Measurements from ENCODE around the gene FMN1.

FMN1 gene

DNA sequence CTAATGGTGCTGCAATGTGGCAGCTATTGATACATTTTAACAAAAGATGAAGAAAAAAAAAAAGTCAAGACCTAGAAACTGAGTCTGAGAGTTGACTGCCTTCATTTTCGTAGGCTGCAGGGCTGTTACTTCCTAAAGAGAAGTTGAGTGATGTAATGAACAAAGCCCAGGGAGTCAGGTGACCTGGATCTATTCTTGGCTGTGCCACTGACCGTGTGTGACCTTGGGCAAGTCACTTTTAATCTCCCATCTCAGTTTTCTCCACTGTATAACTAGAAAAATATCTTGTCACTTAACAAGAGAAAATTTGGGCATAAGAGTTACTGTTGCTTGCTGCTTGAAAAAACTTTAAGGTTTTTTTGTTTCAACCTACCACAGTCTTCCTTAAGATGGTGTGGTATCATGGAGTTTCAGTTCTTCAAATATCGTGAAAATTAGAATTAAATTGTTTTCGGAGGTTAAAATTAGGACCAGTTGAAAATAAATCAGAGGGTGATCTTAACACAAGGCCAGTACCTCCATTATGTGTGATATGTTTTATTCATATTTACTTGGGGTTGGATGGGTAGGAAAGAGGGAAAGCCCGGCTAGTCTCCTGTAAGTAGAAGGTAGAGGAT lies 5.8 kb downstream of the FMN1 start:
- peak overlapping the region in 1 of 11 experiments; percentile 13; a peak in 1 of 22 replicates for H3K9ac ChIP-seq
- no peaks in the 10 kb centered on the region for H3K36me3 ChIP-seq
- H3K9me3 ChIP-seq (replicated peaks in 1 of 11): no peaks in the 10 kb centered on the region
- peaks cover 16 to 35% (median 21%) of the 10 kb centered on the region in 10 experiments for H3K4me1 ChIP-seq
- no peaks in the 10 kb centered on the region for H4K20me1 ChIP-seq
- no peaks in the 10 kb centered on the region for H3K27me3 ChIP-seq
- no peak overlapping the region for H3K4me3 ChIP-seq
- TF ChIP-seq Cebpa-rat (IDR thresholded peaks at IDR 0.05): no peak
- peak overlapping the region in 2 of 11 experiments; percentile 16 to 52; a peak in 3 of 22 replicates for H3K27ac ChIP-seq
- H3K4me2 ChIP-seq: peak overlapping the region; percentile 24 to 74 (median 38); a peak in 19 of 22 replicates

DNA sequence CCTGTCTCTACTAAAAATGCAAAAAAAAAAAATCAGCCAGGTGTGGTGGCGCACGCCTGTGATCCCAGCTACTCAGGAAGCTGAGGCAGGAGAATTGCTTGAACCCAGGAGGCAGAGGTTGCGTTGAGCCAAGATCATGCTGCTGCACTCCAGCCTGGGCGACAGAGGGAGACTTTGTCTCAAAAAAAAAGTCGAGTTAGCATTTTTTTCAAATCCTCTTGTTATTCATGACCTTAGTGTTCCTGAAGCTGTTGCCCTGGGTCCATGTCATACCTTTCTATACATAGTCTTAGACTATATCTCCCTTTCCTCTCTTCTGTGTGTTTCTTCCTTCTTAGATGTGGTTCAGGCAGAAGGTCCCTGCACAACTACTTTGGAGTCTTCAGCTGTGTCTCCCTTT lies 6.4 kb downstream of the FMN1 start:
- Histone ChIP-seq H3K36me3 (no peaks in the 10 kb centered on the region), H3K27me3 (no peaks in the 10 kb centered on the region), H3K9ac (peak overlapping the region in 1 of 11 experiments; percentile 13; a peak in 1 of 22 replicates), H3K4me1 (peaks cover 16 to 39% (median 21%) of the 10 kb centered on the region in 10 experiments), H3K9me3 (replicated peaks in 1 of 11) (no peaks in the 10 kb centered on the region), H4K20me1 (no peaks in the 10 kb centered on the region), H3K27ac (no peak overlapping the region), H3K4me2 (peak overlapping the region; percentile 24 to 74 (median 38); a peak in 19 of 22 replicates), H3K4me3 (no peak overlapping the region)
- no peak for TF ChIP-seq Cebpa-rat (IDR thresholded peaks at IDR 0.05)

DNA sequence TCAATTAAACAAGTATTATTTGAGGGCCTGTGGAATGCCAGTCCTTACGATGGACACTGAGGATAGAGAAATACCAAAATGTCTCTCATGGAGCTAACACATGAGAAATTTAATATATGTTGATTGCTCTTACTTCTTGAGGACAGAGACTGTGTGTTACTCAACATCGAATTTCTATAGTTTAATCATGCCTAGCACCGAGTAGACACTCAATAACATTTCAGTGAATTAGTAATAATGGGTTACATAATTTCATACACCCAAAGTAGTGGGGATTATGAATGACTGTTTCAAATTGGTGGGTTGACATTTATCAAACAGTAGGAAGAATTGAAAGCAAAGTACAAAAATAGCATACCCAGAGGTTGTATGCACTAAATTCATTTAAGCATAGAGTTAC lies 11.2 kb downstream of the FMN1 start:
- no peaks in the 10 kb centered on the region for H4K20me1 ChIP-seq
- H3K4me1 ChIP-seq: peaks cover 9 to 36% (median 13%) of the 10 kb centered on the region in 10 experiments
- peak overlapping the region in 2 of 11 experiments; percentile 38 to 48; a peak in 2 of 22 replicates for H3K4me2 ChIP-seq
- no peaks in the 10 kb centered on the region for H3K27me3 ChIP-seq
- H3K4me3 ChIP-seq: no peak overlapping the region
- H3K27ac ChIP-seq: no peak overlapping the region
- no peak for TF ChIP-seq Cebpa-rat (IDR thresholded peaks at IDR 0.05)
- H3K9ac ChIP-seq: no peak overlapping the region
- no peaks in the 10 kb centered on the region for H3K36me3 ChIP-seq
- H3K9me3 ChIP-seq (replicated peaks in 1 of 11): no peaks in the 10 kb centered on the region

DNA sequence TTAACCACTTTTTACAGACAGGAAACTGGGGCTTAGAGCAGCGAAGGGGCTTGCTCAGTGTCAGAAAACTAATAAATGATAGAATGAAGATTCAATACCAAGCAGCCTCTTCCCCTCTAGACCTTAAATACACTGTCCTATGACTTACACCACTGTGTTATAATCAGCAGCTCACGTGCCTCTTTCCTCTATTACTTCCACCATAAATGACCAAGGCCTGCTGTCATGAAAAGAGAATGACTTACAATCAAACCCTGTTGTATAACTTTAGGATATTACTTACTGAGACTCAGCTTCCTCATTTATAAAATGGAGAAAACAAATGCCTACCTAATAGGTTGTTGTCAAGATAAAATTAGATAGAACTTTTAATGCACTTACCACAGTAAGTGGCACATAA lies 11.6 kb downstream of the FMN1 start:
- H4K20me1 ChIP-seq: no peaks in the 10 kb centered on the region
- no peaks in the 10 kb centered on the region for H3K9me3 ChIP-seq (replicated peaks in 1 of 11)
- H3K36me3 ChIP-seq: no peaks in the 10 kb centered on the region
- no peak for TF ChIP-seq Cebpa-rat (IDR thresholded peaks at IDR 0.05)
- H3K9ac ChIP-seq: no peak overlapping the region
- H3K27me3 ChIP-seq: no peaks in the 10 kb centered on the region
- peaks cover 6 to 31% (median 9%) of the 10 kb centered on the region in 10 experiments for H3K4me1 ChIP-seq
- H3K27ac ChIP-seq: no peak overlapping the region
- no peak overlapping the region for H3K4me3 ChIP-seq
- peak overlapping the region in 2 of 11 experiments; percentile 38 to 48; a peak in 4 of 22 replicates for H3K4me2 ChIP-seq

DNA sequence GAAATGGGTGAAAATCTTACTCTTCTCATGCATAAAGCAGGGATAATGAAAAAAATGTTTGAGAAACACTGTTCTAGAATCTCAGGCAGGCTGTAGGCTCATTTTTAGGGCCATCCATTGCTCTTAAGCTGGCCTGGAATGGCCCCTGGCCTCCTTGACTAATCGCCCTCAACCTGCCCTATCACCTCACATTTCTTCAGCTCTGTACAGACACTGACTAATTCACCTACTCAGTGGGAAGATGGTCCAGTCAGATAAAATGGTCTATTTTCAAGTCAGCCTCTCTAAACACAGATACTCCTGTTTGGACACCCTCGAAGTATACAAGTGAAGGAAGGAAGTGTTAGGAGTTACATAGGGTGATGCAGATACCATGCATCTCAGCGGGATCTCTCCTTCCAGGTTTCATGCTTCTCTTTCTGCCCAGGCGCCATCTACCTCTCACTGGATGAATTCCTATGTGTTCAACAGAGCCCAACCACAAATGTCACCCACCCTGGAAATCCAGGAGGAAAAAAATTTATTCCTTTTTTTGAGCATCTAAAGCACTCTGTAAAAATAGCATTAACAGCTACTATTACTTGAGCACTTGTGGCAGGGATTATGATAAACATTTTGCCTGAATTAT lies 12.1 kb downstream of the FMN1 start:
- Histone ChIP-seq H3K27me3 (no peaks in the 10 kb centered on the region), H3K4me2 (peak overlapping the region in 2 of 11 experiments; percentile 38 to 48; a peak in 4 of 22 replicates), H3K9ac (no peak overlapping the region), H3K4me3 (no peak overlapping the region), H3K9me3 (replicated peaks in 1 of 11) (no peaks in the 10 kb centered on the region), H3K27ac (no peak overlapping the region), H4K20me1 (no peaks in the 10 kb centered on the region), H3K4me1 (peaks cover 4 to 26% (median 7%) of the 10 kb centered on the region in 10 experiments; a peak in 19 of 20 replicates), H3K36me3 (no peaks in the 10 kb centered on the region)
- no peak for TF ChIP-seq Cebpa-rat (IDR thresholded peaks at IDR 0.05)

DNA sequence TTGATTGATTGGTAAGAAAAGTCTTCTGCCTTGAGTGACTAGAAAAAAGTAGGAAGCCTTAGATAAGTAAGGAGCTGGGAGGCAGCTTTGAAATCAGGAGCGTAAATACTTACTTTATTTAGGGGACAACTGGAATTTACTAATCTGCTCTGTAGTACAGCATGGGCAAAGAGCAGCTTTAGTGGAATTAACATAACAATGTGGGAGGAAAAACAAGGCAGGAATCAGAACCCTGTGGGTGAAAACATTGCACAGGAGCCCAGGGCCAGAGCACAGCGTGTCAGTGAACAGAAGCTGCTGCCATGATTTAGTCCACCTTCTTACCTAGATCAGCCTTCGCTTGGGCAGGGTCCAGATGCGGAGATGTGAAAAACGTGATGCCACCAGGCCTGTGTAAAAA lies 14.6 kb downstream of the FMN1 start:
- Histone ChIP-seq H3K9ac (no peak overlapping the region), H3K4me3 (no peak overlapping the region), H3K4me1 (peaks cover 0 to 16% (median 0%) of the 10 kb centered on the region in 10 experiments; a peak in 4 of 20 replicates), H3K9me3 (replicated peaks in 1 of 11) (no peaks in the 10 kb centered on the region), H3K4me2 (no peak overlapping the region), H4K20me1 (no peaks in the 10 kb centered on the region), H3K27me3 (no peaks in the 10 kb centered on the region), H3K36me3 (no peaks in the 10 kb centered on the region), H3K27ac (no peak overlapping the region)
- TF ChIP-seq Cebpa-rat (IDR thresholded peaks at IDR 0.05): no peak

DNA sequence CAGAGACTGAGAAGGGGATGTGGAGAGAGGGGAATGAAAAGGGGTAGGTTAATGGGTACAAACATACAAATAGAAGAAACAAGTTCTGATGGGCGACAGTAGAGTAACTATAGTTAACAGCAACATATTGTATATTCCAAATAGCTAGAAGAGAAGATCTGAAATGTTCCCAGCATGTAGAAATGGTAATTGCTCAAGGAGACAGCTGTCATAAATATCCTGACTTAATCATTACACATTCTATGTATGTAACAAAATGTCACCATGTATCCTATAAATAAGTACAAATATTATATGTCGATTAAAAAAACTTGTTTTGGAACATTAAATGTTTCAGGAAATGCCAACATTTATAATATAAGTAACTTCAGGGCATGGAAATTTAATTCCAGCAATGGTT lies 23.3 kb downstream of the FMN1 start:
- Histone ChIP-seq H3K9ac (no peak overlapping the region), H4K20me1 (no peaks in the 10 kb centered on the region), H3K4me1 (peaks cover 0 to 20% (median 0%) of the 10 kb centered on the region in 10 experiments; a peak in 3 of 20 replicates), H3K27me3 (no peaks in the 10 kb centered on the region), H3K4me3 (no peak overlapping the region), H3K9me3 (replicated peaks in 1 of 11) (peaks cover 0 to 8% (median 0%) of the 10 kb centered on the region in 11 experiments; a peak in 2 of 22 replicates), H3K27ac (no peak overlapping the region), H3K4me2 (no peak overlapping the region), H3K36me3 (no peaks in the 10 kb centered on the region)
- TF ChIP-seq Cebpa-rat (IDR thresholded peaks at IDR 0.05): no peak

DNA sequence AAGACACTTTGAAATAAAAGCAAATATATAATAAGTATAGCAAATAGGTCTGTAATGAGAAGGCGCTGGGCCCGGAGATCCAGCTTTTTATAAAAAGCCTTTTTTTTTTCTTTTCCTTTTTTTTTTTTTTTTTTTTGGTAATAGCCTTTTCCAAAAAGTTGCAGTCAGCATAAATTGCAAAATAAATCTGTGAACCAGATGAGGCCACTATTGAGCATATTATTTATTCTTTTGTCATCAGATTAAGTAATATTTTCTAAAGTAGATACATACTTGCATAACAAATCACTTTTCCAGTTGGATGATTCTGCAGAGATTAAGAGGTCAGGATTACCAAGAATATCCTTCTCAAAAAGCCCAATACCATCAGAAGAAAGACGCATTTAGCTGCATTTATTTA lies 24.9 kb downstream of the FMN1 start:
- Histone ChIP-seq H3K4me2 (no peak overlapping the region), H3K9ac (no peak overlapping the region), H3K9me3 (replicated peaks in 1 of 11) (peaks cover 0 to 8% (median 0%) of the 10 kb centered on the region in 11 experiments; a peak in 2 of 22 replicates), H3K4me3 (no peak overlapping the region), H3K36me3 (no peaks in the 10 kb centered on the region), H3K4me1 (peaks cover 0 to 22% (median 0%) of the 10 kb centered on the region in 10 experiments; a peak in 4 of 20 replicates), H4K20me1 (no peaks in the 10 kb centered on the region), H3K27me3 (no peaks in the 10 kb centered on the region), H3K27ac (no peak overlapping the region)
- TF ChIP-seq Cebpa-rat (IDR thresholded peaks at IDR 0.05): no peak

DNA sequence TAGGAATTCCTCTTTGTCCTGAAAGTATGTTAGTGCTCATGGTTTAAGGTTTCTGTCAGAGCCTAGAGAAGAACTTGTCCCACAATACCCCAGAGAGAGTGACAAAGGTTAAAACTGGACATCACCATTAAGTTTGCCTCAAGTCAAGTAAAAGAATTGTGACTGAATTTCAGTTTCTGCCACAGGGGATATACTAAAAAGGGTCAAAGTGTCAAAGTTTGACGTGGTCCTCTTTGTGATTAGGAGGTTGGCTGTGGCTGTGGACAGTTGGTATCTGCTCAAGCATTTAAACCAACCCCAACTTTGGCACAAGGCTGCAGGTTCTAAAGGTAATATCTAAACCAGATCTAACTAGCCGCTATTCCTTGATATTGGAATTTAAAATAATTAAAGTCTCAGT lies 26.1 kb downstream of the FMN1 start:
- no peaks in the 10 kb centered on the region for H4K20me1 ChIP-seq
- no peak overlapping the region for H3K4me3 ChIP-seq
- H3K4me1 ChIP-seq: peaks cover 0 to 34% (median 0%) of the 10 kb centered on the region in 10 experiments; a peak in 5 of 20 replicates
- no peaks in the 10 kb centered on the region for H3K36me3 ChIP-seq
- H3K4me2 ChIP-seq: peak overlapping the region in 1 of 11 experiments; percentile 30; a peak in 1 of 22 replicates
- H3K27me3 ChIP-seq: no peaks in the 10 kb centered on the region
- TF ChIP-seq Cebpa-rat (IDR thresholded peaks at IDR 0.05): no peak
- H3K27ac ChIP-seq: no peak overlapping the region
- peaks cover 0 to 8% (median 0%) of the 10 kb centered on the region in 11 experiments; a peak in 2 of 22 replicates for H3K9me3 ChIP-seq (replicated peaks in 1 of 11)
- H3K9ac ChIP-seq: no peak overlapping the region

Data from BLaER1 treated with 17β-estradiol and CSF1 and Interleukin-3, amounts not matched to agents 10 nM and 100 nM (cell line).